ENCODE data around the gene FBXL2.

GRCh38 chr3:33231756-33232465 lies 45.3 kb upstream of the FBXL2 start:
- TF ChIP-seq POLR2A (IDR thresholded peaks at IDR 0.05; ENCODE audit: extremely low read depth, insufficient read length) (no peak), CTCF (IDR thresholded peaks at IDR 0.05; ENCODE audit: low read depth, low read length) (no peak)

Data from NB4 (cell line).